Cardiac fibroblast (primary cell): ENCODE results near the gene SCN2B.

Experiments used
- DNase-seq, 2 donors: peaks; one replicate each; pipeline versions ENCODE4 v3.0.0 to v3.0.0-alpha.2; 2010; ENCODE audit warnings: low read depth in 2 of 2
- H3K4me3 ChIP-seq, 2 donors: replicated peaks in 1 of 2; 1 replicate in 1 of 2; 2 replicates in 1 of 2; pipeline ENCODE4 v1.5.1; 2011; ENCODE audit warnings: low read depth in 2 of 2, low read length in 2 of 2, mild to moderate bottlenecking in 2 of 2, moderate library complexity in 1 of 2
- CTCF ChIP-seq: IDR thresholded peaks from one replicate; pipeline ENCODE4 v1.5.1; 2011; ENCODE audit warnings: low read depth, mild to moderate bottlenecking, low read length, inconsistent platforms

The SCN2B gene

GRCh38 chr11:118138839-118139420, 37.5 kb downstream of the SCN2B start:
- no peak for TF ChIP-seq CTCF
- H3K4me3 ChIP-seq = no peak overlapping the region
- DNase-seq = no peak

DNA sequence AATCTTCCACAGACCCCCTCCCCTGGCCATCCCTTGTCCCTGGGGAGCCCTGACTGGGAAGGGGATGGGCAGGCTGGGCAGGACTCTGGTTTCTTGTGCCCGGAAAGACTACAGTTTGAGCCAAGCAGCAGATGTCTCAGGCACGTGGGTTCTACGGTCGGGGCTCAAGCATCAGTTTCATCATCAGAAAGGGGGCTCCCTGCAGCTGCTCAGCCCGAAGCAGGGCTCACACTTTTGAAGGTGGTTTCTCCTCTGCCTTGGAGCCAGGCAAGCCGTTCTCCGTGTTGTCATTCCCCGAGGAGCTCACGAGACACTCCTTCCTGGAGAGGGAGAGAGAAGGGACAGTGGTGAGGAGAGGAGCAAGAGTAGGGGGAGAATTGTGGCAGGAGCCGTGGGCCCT, 39.6 kb downstream of the SCN2B start:
- no peak for TF ChIP-seq CTCF
- no peak for DNase-seq
- no peak overlapping the region for H3K4me3 ChIP-seq

DNA sequence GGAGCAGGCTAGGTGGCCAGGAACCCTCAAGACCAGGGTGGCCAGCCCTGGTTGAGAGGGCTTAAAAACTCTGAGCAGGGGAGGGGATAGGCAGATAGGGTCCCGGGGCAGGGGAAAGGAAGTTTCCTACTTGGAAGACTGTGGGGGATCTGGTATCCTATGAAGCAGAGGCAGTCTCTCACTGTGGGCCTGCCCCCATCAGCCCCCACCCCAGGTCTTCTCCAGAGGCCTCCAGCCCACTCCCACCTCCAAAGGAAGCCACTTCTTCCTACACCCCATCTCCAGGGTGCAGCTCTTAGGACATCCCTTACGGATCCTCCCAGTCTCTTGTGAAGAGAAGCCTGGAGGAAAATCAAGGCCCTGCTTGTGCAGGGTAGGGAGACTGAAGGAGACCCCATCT, 40.1 kb downstream of the SCN2B start:
- no peak for DNase-seq
- no peak for TF ChIP-seq CTCF
- H3K4me3 ChIP-seq = no peak overlapping the region

GRCh38 chr11:118135796-118136165, 40.7 kb downstream of the SCN2B start:
- no peak for TF ChIP-seq CTCF
- no peak for DNase-seq
- H3K4me3 ChIP-seq = no peak overlapping the region

DNA sequence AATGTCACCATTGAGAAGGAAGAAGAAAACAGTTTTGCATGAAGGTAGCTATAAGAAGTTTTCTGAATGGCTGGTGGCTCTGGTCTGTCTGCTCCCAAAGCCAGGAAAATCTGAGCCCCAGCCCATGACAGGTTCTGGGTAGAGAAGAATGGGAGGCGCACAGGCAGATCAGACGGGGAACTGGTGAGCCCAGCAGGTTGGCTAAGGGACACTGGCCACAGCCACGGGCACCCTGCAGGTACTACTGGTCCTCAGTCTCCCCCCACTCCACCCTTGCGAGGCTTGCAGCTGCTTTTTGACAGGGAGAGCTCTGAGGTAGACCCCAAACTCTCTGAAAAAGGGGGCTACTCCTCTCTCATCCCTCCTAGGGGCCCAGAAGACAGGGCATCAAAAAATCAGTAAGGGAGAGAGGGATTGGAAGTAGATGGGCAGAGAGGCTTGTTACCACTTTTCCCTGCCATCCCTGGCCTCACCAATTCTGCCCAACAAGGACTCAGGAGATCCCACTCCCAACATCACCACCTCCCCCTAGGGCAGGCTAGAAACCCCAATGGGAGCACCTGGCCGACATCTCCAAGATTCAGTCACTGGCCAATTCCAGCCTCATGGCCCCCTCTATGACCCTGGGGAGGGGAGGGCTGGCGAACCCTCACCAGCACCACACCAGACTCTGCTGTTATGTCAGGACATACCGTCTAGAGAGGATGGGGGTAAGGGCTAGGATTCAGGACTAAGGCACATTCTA, 41.2 kb downstream of the SCN2B start:
- no peak for TF ChIP-seq CTCF
- no peak overlapping the region for H3K4me3 ChIP-seq
- no peak for DNase-seq

DNA sequence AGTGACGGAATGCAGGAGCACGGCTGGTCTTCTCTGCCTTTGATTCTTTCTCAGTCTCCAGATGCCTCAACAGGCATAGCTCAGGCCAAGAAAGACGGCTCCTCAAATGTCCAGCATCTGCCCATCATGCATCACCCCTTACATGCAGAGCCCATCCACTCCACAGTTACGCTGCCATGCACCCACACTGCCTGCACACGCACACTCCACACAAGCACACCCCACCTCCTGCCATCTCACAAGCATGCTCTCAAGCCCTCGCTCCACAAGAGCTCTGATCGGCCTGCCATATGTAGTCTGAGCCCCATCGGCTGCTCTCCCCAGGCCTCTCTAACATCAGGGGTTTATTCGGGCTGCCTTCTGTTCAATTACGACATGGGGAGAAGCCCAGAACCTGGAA, 42.6 kb downstream of the SCN2B start:
- no peak overlapping the region for H3K4me3 ChIP-seq
- DNase-seq = no peak
- no peak for TF ChIP-seq CTCF
